HepG2 (cell line): Measurements from ENCODE around the gene CERS3. TPM values are rescaled to one million over a fixed set of nuclear protein-coding genes. Genes with fewer than 3 reads are reported as not detected.

ENCODE experiments used
- ATAC-seq: fragments of 200-7000 bp; cut with Tn5 transposase; 3 replicates; pipeline ENCODE4 v1.9.1; 2020; ENCODE audit warnings: mild to moderate bottlenecking, moderate library complexity
- BruUV-seq: library from RNA; stranded (reverse); fragments of 400-500 nt; replicated peaks from 2 replicates; lab custom pipeline; 2021; lab: Mats Ljungman, UMichigan
- CTCF ChIA-PET: fragments of 300-600 bp; formaldehyde crosslinking; extraction: SDS; loops from one replicate; lab custom pipeline; 2021; ENCODE audit warnings: low total read pairs, inconsistent platforms, low intra/inter-chr PET ratio; lab: Yijun Ruan, JAX
- POLR2A ChIA-PET: fragments of 350-600 bp; sonication (Branson Sonifier 250); formaldehyde crosslinking; loops from one replicate; lab custom pipeline; 2020; ENCODE audit warnings: antibody characterized with exemption, inconsistent platforms; lab: Yijun Ruan, JAX
- DNase-seq: peaks from one replicate; pipeline ENCODE4 v3.0.0-alpha.2; 2015; ENCODE audit warnings: low spot score
- FAIRE-seq: peaks from 3 replicates; lab custom pipeline; 2011; peaks lifted over from hg19 to GRCh38; lab: Jason Lieb, UNC
- H2AFZ ChIP-seq: one replicate; pipeline ENCODE4 v1.6.1; 2011; ENCODE audit warnings: low read length, inconsistent platforms
- H3K27ac ChIP-seq: fragments of 300-600 bp; 3 replicates; pipeline ENCODE4 v1.8.0; 2011; ENCODE audit warnings: mixed run types, mild to moderate bottlenecking, mixed read lengths, low read length, inconsistent platforms; ENCODE audit not compliant: insufficient read depth; ENCODE audit errors: extremely low read length
- H3K27me3 ChIP-seq, 2 experiments: fragments of 200-600 bp in 1 of 2; 2 replicates in 1 of 2; 3 replicates in 1 of 2; pipeline versions ENCODE4 v1.6.0 to v1.8.0; 2011; ENCODE audit warnings: low read length in 2 of 2, mild to moderate bottlenecking in 2 of 2, moderate library complexity in 2 of 2, inconsistent platforms in 1 of 2; ENCODE audit not compliant: insufficient read depth in 2 of 2, control insufficient read depth in 1 of 2
- H3K36me3 ChIP-seq, 2 experiments: fragments of 200-600 bp in 1 of 2; replicated peaks in 1 of 2; 2 replicates in 1 of 2; 3 replicates in 1 of 2; pipeline versions ENCODE4 v1.5.1 to v1.8.0; 2011; ENCODE audit warnings: low read length in 2 of 2, inconsistent platforms in 1 of 2; ENCODE audit not compliant: insufficient read depth in 2 of 2, control insufficient read depth in 1 of 2
- H3K4me1 ChIP-seq: 2 replicates; pipeline ENCODE4 v1.5.1; 2012; ENCODE audit warnings: low read length, inconsistent platforms; ENCODE audit not compliant: insufficient read depth
- H3K4me2 ChIP-seq: 2 replicates; pipeline ENCODE4 v1.6.0; 2011; ENCODE audit warnings: low read depth, low read length, inconsistent platforms
- H3K4me3 ChIP-seq, 3 experiments: fragments of 200-600 bp in 1 of 3; sonication (generic), shearing (Covaris generic) in 1 of 3; replicated peaks in 1 of 3; 2 replicates each; pipeline ENCODE4 v1.5.1; 2011 to 2016; ENCODE audit warnings: low read length in 3 of 3, inconsistent platforms in 2 of 3, low read depth in 2 of 3, mild to moderate bottlenecking in 2 of 3, control low read depth in 1 of 3, mixed read lengths in 1 of 3; ENCODE audit not compliant: insufficient read depth in 1 of 3
- H3K79me2 ChIP-seq: one replicate; pipeline ENCODE4 v1.6.1; 2011; ENCODE audit warnings: low read length, inconsistent platforms; ENCODE audit not compliant: insufficient read depth
- H3K9ac ChIP-seq: 2 replicates; pipeline ENCODE4 v1.6.0; 2011; ENCODE audit warnings: mild to moderate bottlenecking, low read depth, low read length, inconsistent platforms; ENCODE audit not compliant: insufficient read depth
- H3K9me3 ChIP-seq: 2 replicates; pipeline ENCODE4 v1.5.1; 2012; ENCODE audit warnings: mild to moderate bottlenecking, low read length
- H4K20me1 ChIP-seq: 2 replicates; pipeline ENCODE4 v1.6.0; 2011; ENCODE audit warnings: inconsistent platforms, mild to moderate bottlenecking, low read length, moderate library complexity; ENCODE audit not compliant: insufficient read depth
- FOSL1 ChIP-seq: sonication (generic); formaldehyde crosslinking; IDR thresholded peaks from 2 replicates; pipeline ENCODE4 v1.9.0; 2021; ENCODE audit warnings: missing genetic modification reagents, borderline replicate concordance
- NCOR1 ChIP-seq: fragments of 200-600 bp; sonication (generic); IDR thresholded peaks from 2 replicates; pipeline ENCODE4 v1.7.0; 2017; ENCODE audit warnings: antibody characterized with exemption, low read length, borderline replicate concordance
- PAWR ChIP-seq: sonication (generic); formaldehyde crosslinking; IDR thresholded peaks from 2 replicates; pipeline ENCODE4 v1.4.0; 2020; ENCODE audit warnings: missing genetic modification reagents, mild to moderate bottlenecking, borderline replicate concordance
- PRPF4 ChIP-seq: fragments of 200-400 bp; formaldehyde crosslinking; IDR thresholded peaks from 2 replicates; pipeline ENCODE4 v1.6.1; 2016; ENCODE audit warnings: low read length, low read depth; ENCODE audit not compliant: poor library complexity, severe bottlenecking
- TMF1 ChIP-seq: sonication (generic); formaldehyde crosslinking; IDR thresholded peaks from 2 replicates; pipeline ENCODE4 v1.8.1; 2022; ENCODE audit warnings: low read depth, missing genetic modification reagents
- ZNF451 ChIP-seq: sonication (generic); formaldehyde crosslinking; IDR thresholded peaks from 2 replicates; pipeline ENCODE4 v1.5.0; 2020; ENCODE audit warnings: mild to moderate bottlenecking, missing genetic modification reagents
- ZNF747 ChIP-seq: sonication (generic); formaldehyde crosslinking; IDR thresholded peaks from 2 replicates; pipeline ENCODE4 v1.8.1; 2023; ENCODE audit warnings: missing genetic modification reagents, mild to moderate bottlenecking, borderline replicate concordance
- WGBS: methylation state at CpG from one replicate; pipeline ENCODE4 v1.1.6; 2017; ENCODE audit warnings: low lambda C conversion rate; 5-methylcytosine and 5-hydroxymethylcytosine counted together
- in situ Hi-C: cut with HindIII; loops from 2 replicates; pipeline ENCODE4 v1.10.0; 2017; ENCODE audit warnings: low pct_unique_long_range_greater_than_20kb; ENCODE audit not compliant: extremely low pct_ligation_motif_present
- intact Hi-C: fragments of 100-400 bp; cut with micrococcal nuclease; formaldehyde crosslinking; loops from one replicate; pipeline ENCODE4 v1.10.0; 2022; ENCODE audit not compliant: unreplicated experiment
- polyA plus RNA-seq, 8 experiments: library from polyadenylated mRNA; depleted of rRNA in 3 of 8; stranded (reverse) in 7 of 8; unstranded in 1 of 8; fragments of >200 nt; fragmentation: Illumina TruSeq in 4 of 8; extraction: Trizol in 4 of 8; gene quantifications; 2 replicates each; pipeline versions ENCODE4 v1.2.1 to v1.2.3, GENCODE V29; 2011 to 2016; ENCODE audit warnings: low read depth in 4 of 8, missing spikeins in 1 of 8, mixed read lengths in 1 of 8; ENCODE audit not compliant: insufficient read depth in 1 of 8
- total RNA-seq, 5 experiments: library from RNA; depleted of rRNA; stranded (reverse); fragments of >200 nt; fragmentation: Illumina TruSeq; extraction: Trizol; gene quantifications; 2 replicates each; pipeline ENCODE4 v1.2.3, GENCODE V29; 2016; ENCODE audit warnings: low read depth in 1 of 5
- TF ChIP-seq, protein P1 (sequence below): IDR thresholded peaks from 2 replicates; pipeline ENCODE4 v1.6.1; 2018; ENCODE audit warnings: missing genetic modification reagents, mild to moderate bottlenecking, missing compliant biosample characterization
- TF ChIP-seq, protein P2 (sequence below): sonication (generic); formaldehyde crosslinking; IDR thresholded peaks from 2 replicates; pipeline ENCODE4 v1.8.0; 2022; ENCODE audit warnings: mild to moderate bottlenecking, missing genetic modification reagents, moderate library complexity
- TF ChIP-seq, protein P3 (sequence below): sonication (generic); formaldehyde crosslinking; IDR thresholded peaks from 2 replicates; pipeline ENCODE4 v1.5.0; 2020; ENCODE audit warnings: mild to moderate bottlenecking, missing genetic modification reagents
- TF ChIP-seq, protein P4 (sequence below): IDR thresholded peaks from 2 replicates; pipeline ENCODE4 v1.4.0; 2020; ENCODE audit warnings: mild to moderate bottlenecking, missing genetic modification reagents
- TF ChIP-seq, protein P5 (sequence below): sonication (generic); formaldehyde crosslinking; IDR thresholded peaks from 2 replicates; pipeline ENCODE4 v1.8.0; 2022; ENCODE audit warnings: missing genetic modification reagents, mild to moderate bottlenecking, borderline replicate concordance

Gene CERS3
- total and polyA plus RNA-seq, 2 of the 13 experiments (the other 11 are each of a cell fraction or from before 2014, with no cell fraction given): not detected

DNA sequence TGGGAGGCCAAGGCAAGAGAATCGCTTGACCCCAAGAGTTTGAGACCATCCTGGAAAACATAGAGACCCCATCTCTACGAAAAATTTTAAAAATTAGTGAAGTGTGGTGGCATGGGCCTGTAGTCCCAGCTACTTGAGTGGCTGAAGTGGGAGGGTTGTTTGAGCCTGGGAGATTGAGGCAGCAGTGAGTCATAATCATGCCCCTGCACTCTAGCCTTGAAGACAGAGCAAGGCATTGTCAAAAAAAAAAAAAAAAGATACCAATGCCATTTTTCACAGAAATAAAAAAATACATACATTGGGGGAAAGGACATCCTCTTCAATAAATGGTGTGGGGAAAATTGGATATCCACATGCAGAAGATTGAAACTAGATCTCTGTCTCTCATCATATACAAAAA, 74.6 kb downstream of the CERS3 start:
- Histone ChIP-seq H3K27ac (no peak overlapping the region), H3K4me2 (no peak overlapping the region), H3K9ac (no peak overlapping the region), H3K36me3 (no peaks in the 10 kb centered on the region), H4K20me1 (no peaks in the 10 kb centered on the region), H2AFZ (no peak overlapping the region), H3K79me2 (no peaks in the 10 kb centered on the region), H3K27me3 (no peaks in the 10 kb centered on the region), H3K4me3 (no peak overlapping the region), H3K4me1 (no peaks in the 10 kb centered on the region), H3K9me3 (no peaks in the 10 kb centered on the region)
- no TSS peak for BruUV-seq
- intact Hi-C loops (no loop called here), in situ Hi-C loops (no loop called here)
- FAIRE-seq (no peak), ATAC-seq (no peak), DNase-seq (no peak)
- CTCF ChIA-PET: no interaction called here
- TF ChIP-seq FOSL1 (CRISPR knock-in tag) (no peak), ZNF451 (no peak), PRPF4 (no peak), NCOR1 (no peak), PAWR (no peak), ZNF747 (CRISPR knock-in tag) (no peak), TMF1 (CRISPR knock-in tag) (no peak)
- TF ChIP-seq, protein P1, sequence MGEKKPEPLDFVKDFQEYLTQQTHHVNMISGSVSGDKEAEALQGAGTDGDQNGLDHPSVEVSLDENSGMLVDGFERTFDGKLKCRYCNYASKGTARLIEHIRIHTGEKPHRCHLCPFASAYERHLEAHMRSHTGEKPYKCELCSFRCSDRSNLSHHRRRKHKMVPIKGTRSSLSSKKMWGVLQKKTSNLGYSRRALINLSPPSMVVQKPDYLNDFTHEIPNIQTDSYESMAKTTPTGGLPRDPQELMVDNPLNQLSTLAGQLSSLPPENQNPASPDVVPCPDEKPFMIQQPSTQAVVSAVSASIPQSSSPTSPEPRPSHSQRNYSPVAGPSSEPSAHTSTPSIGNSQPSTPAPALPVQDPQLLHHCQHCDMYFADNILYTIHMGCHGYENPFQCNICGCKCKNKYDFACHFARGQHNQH (CRISPR knock-in tag): no peak
- TF ChIP-seq, protein P2, sequence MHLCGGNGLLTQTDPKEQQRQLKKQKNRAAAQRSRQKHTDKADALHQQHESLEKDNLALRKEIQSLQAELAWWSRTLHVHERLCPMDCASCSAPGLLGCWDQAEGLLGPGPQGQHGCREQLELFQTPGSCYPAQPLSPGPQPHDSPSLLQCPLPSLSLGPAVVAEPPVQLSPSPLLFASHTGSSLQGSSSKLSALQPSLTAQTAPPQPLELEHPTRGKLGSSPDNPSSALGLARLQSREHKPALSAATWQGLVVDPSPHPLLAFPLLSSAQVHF (CRISPR knock-in tag): no peak
- TF ChIP-seq, protein P3, sequence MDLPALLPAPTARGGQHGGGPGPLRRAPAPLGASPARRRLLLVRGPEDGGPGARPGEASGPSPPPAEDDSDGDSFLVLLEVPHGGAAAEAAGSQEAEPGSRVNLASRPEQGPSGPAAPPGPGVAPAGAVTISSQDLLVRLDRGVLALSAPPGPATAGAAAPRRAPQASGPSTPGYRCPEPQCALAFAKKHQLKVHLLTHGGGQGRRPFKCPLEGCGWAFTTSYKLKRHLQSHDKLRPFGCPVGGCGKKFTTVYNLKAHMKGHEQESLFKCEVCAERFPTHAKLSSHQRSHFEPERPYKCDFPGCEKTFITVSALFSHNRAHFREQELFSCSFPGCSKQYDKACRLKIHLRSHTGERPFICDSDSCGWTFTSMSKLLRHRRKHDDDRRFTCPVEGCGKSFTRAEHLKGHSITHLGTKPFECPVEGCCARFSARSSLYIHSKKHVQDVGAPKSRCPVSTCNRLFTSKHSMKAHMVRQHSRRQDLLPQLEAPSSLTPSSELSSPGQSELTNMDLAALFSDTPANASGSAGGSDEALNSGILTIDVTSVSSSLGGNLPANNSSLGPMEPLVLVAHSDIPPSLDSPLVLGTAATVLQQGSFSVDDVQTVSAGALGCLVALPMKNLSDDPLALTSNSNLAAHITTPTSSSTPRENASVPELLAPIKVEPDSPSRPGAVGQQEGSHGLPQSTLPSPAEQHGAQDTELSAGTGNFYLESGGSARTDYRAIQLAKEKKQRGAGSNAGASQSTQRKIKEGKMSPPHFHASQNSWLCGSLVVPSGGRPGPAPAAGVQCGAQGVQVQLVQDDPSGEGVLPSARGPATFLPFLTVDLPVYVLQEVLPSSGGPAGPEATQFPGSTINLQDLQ (CRISPR knock-in tag): no peak
- TF ChIP-seq, protein P4, sequence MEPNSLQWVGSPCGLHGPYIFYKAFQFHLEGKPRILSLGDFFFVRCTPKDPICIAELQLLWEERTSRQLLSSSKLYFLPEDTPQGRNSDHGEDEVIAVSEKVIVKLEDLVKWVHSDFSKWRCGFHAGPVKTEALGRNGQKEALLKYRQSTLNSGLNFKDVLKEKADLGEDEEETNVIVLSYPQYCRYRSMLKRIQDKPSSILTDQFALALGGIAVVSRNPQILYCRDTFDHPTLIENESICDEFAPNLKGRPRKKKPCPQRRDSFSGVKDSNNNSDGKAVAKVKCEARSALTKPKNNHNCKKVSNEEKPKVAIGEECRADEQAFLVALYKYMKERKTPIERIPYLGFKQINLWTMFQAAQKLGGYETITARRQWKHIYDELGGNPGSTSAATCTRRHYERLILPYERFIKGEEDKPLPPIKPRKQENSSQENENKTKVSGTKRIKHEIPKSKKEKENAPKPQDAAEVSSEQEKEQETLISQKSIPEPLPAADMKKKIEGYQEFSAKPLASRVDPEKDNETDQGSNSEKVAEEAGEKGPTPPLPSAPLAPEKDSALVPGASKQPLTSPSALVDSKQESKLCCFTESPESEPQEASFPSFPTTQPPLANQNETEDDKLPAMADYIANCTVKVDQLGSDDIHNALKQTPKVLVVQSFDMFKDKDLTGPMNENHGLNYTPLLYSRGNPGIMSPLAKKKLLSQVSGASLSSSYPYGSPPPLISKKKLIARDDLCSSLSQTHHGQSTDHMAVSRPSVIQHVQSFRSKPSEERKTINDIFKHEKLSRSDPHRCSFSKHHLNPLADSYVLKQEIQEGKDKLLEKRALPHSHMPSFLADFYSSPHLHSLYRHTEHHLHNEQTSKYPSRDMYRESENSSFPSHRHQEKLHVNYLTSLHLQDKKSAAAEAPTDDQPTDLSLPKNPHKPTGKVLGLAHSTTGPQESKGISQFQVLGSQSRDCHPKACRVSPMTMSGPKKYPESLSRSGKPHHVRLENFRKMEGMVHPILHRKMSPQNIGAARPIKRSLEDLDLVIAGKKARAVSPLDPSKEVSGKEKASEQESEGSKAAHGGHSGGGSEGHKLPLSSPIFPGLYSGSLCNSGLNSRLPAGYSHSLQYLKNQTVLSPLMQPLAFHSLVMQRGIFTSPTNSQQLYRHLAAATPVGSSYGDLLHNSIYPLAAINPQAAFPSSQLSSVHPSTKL: no peak
- TF ChIP-seq, protein P5, sequence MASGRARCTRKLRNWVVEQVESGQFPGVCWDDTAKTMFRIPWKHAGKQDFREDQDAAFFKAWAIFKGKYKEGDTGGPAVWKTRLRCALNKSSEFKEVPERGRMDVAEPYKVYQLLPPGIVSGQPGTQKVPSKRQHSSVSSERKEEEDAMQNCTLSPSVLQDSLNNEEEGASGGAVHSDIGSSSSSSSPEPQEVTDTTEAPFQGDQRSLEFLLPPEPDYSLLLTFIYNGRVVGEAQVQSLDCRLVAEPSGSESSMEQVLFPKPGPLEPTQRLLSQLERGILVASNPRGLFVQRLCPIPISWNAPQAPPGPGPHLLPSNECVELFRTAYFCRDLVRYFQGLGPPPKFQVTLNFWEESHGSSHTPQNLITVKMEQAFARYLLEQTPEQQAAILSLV: no peak
- 3% methylated on average over 2 of the region's 2 CpGs for WGBS
- POLR2A ChIA-PET: no interaction called here
